ENCODE results near the gene MORN5. TPM values are rescaled to one million over a fixed set of nuclear protein-coding genes. Genes with fewer than 3 reads are reported as not detected.

Gene MORN5
- total RNA-seq, 1 donor from 2014 or later = not detected

DNA sequence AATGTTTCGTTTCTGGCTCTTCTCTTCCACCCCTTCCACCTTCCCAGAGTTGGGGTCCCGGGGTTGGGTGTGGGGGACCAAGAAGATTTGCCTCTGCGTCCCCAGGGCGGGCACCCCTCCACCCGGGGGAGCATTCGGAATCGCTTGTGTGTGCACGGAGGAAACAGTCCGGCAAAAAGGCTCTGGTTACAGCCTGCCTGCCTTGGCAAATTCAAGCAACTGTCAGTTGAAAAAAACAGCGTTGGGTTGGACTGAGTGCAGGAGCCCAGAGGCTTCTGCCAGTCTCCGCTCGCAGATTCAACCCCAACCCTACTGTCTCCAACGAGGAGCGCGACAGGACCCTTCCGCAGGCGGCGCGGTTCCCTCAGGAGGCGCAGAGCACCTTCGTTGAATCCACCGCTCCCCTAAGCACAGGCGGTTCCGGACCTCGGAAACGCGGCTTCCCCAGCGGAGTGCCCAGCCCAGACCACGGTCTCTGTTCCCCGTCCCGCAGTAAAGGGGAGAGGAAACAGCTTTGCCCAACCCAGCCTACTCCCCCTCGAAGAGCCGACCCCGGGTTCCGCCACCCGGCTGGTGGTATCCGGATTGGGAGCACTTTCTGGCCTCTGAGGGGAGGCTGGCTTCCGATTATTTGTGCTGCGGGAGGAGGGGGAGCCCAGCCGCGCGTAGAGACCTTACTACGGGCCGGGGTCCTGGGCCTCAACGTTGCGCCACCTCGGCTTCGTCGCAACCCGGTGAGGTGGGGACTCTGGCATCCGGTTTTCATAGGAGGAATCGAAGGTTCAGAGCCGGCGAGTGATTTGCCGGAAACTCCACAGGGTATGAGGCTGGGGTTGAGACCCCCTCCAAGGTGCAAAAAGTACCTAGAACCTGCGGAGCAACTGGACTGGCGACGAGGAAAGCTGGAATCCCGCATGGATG is 59.5 kb downstream of the MORN5 start:
- DNase-seq = no peak
- H3K36me3 ChIP-seq = no peaks in the 10 kb centered on the region
- H3K9me3 ChIP-seq (replicated peaks) = no peaks in the 10 kb centered on the region
- peaks cover 37% of the 10 kb centered on the region for H3K4me1 ChIP-seq
- intact Hi-C loops (cut with micrococcal nuclease) = no loop called here
- TF ChIP-seq, protein P1, sequence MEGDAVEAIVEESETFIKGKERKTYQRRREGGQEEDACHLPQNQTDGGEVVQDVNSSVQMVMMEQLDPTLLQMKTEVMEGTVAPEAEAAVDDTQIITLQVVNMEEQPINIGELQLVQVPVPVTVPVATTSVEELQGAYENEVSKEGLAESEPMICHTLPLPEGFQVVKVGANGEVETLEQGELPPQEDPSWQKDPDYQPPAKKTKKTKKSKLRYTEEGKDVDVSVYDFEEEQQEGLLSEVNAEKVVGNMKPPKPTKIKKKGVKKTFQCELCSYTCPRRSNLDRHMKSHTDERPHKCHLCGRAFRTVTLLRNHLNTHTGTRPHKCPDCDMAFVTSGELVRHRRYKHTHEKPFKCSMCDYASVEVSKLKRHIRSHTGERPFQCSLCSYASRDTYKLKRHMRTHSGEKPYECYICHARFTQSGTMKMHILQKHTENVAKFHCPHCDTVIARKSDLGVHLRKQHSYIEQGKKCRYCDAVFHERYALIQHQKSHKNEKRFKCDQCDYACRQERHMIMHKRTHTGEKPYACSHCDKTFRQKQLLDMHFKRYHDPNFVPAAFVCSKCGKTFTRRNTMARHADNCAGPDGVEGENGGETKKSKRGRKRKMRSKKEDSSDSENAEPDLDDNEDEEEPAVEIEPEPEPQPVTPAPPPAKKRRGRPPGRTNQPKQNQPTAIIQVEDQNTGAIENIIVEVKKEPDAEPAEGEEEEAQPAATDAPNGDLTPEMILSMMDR (IDR thresholded peaks at IDR 0.05; ENCODE audit: borderline replicate concordance) = no peak
- peak overlapping the region; percentile 51 for H3K4me3 ChIP-seq
- H3K27ac ChIP-seq (replicated peaks) = no peak overlapping the region
- peaks cover 100% of the 10 kb centered on the region for H3K27me3 ChIP-seq (ENCODE audit: low read depth)

DNA sequence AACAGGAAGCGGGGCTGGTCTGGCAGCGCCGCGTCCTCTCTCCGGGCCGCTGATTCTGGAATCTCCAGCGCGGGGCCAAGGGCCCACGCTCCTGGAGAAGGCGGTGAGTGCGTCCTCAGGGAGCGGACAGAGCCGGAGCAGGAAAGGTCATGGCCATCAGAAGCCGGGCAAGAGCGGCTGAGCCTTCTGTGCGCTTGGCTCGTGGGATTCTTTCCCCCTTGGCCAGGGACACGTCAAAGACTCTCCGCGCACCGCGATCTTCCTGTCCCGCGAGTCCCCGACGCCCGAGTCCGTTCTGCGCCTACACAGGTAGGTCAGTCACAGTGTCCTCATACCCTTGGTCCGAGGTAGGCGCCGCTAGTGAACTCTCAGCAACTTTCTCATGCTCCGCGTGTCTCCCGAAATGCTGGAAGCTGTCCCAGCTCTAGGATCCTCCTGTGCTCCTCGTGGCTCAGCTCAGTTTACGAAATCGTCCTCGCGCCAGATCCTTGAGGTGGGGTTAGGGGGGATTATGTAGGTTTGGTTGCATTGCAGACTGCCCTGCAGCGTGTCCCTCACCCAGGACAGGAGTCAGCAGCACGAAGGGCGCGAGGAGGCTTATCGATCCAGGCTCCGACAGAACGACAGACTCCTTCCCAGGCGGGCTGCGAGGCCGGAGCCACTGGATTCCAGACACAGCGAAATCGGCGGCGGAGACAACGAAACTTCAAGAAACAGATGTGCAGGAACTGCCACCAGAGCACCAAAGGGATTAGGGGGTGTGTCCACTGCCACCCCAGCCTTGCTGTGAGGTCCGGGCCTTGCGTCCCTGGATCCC is 60.4 kb downstream of the MORN5 start:
- H3K36me3 ChIP-seq = no peaks in the 10 kb centered on the region
- intact Hi-C loops (cut with micrococcal nuclease) = no loop called here
- H3K4me3 ChIP-seq = peak overlapping the region; percentile 51
- H3K9me3 ChIP-seq (replicated peaks) = no peaks in the 10 kb centered on the region
- TF ChIP-seq, protein P1 (IDR thresholded peaks at IDR 0.05; ENCODE audit: borderline replicate concordance) = no peak
- no peak overlapping the region for H3K27ac ChIP-seq (replicated peaks)
- H3K4me1 ChIP-seq = peaks cover 35% of the 10 kb centered on the region
- DNase-seq = no peak
- H3K27me3 ChIP-seq (ENCODE audit: low read depth) = peaks cover 100% of the 10 kb centered on the region

GRCh38 chr9:122220673-122221182 is 61.0 kb downstream of the MORN5 start:
- H3K4me3 ChIP-seq = peak overlapping the region; percentile 51
- H3K4me1 ChIP-seq = peaks cover 36% of the 10 kb centered on the region
- H3K27me3 ChIP-seq (ENCODE audit: low read depth) = peaks cover 100% of the 10 kb centered on the region
- DNase-seq = no peak
- H3K36me3 ChIP-seq = no peaks in the 10 kb centered on the region
- intact Hi-C loops (cut with micrococcal nuclease) = no loop called here
- TF ChIP-seq, protein P1 (IDR thresholded peaks at IDR 0.05; ENCODE audit: borderline replicate concordance) = no peak
- no peak overlapping the region for H3K27ac ChIP-seq (replicated peaks)
- no peaks in the 10 kb centered on the region for H3K9me3 ChIP-seq (replicated peaks)

GRCh38 chr9:122221183-122221811 is 61.6 kb downstream of the MORN5 start:
- Histone ChIP-seq H3K27ac (replicated peaks) (no peak overlapping the region), H3K36me3 (no peaks in the 10 kb centered on the region), H3K4me1 (peaks cover 42% of the 10 kb centered on the region), H3K4me3 (no peak overlapping the region), H3K9me3 (replicated peaks) (no peaks in the 10 kb centered on the region), H3K27me3 (ENCODE audit: low read depth) (peaks cover 100% of the 10 kb centered on the region)
- intact Hi-C loops (cut with micrococcal nuclease) = no loop called here
- DNase-seq = no peak
- TF ChIP-seq, protein P1 (IDR thresholded peaks at IDR 0.05; ENCODE audit: borderline replicate concordance) = no peak

- H3K4me1 ChIP-seq = peaks cover 57% of the 10 kb centered on the region
Measured at GRCh38 chr9:122222791-122223190, 63.1 kb downstream of the MORN5 start.

More at GRCh38 chr9:122222791-122223190, 63.1 kb downstream of the MORN5 start:
- no peak for DNase-seq
- intact Hi-C loops (cut with micrococcal nuclease) = no loop called here
- Histone ChIP-seq H3K27me3 (ENCODE audit: low read depth) (peaks cover 100% of the 10 kb centered on the region), H3K27ac (replicated peaks) (no peak overlapping the region), H3K4me3 (no peak overlapping the region), H3K9me3 (replicated peaks) (no peaks in the 10 kb centered on the region), H3K36me3 (no peaks in the 10 kb centered on the region)
- TF ChIP-seq, protein P1 (IDR thresholded peaks at IDR 0.05; ENCODE audit: borderline replicate concordance) = no peak
